ENCODE data around the gene DQX1. TPM values are rescaled to one million over a fixed set of nuclear protein-coding genes. Genes with fewer than 3 reads are reported as not detected.

DQX1 gene
- total RNA-seq, 2 experiments from 2014 or later = 0.20 to 0.39 TPM

Other genes starting within 250 kb of the DQX1 start
- gene SLC4A5, start 182.8 kb downstream of the DQX1 start, total RNA-seq = 1 to 10 TPM; 3.6 to 6.6 TPM
- gene DCTN1, start 145.9 kb downstream of the DQX1 start, total RNA-seq = 100 to 1,000 TPM; 111 to 113 TPM
- gene C2orf81, start 104.6 kb downstream of the DQX1 start, total RNA-seq = 1 to 10 TPM; 3.7 to 5.8 TPM
- 10 to 100 TPM; 88.9 to 94.4 TPM for gene WDR54, start 104.5 kb downstream of the DQX1 start, total RNA-seq
- gene RTKN, start 84.3 kb downstream of the DQX1 start, total RNA-seq = 1 to 10 TPM in 1 of 2 experiments, under 1 TPM in 1; 0.80 to 1.8 TPM
- gene INO80B, start 71.1 kb downstream of the DQX1 start, total RNA-seq = 10 to 100 TPM; 46.8 to 51.4 TPM
- gene WBP1, start 67.8 kb downstream of the DQX1 start, total RNA-seq = 10 to 100 TPM; 66.8 to 69.6 TPM
- gene MOGS, start 60.8 kb downstream of the DQX1 start, total RNA-seq = 10 to 100 TPM; 66.1 to 68.7 TPM
- 10 to 100 TPM; 91.6 to 92.1 TPM for gene MRPL53, start 53.6 kb downstream of the DQX1 start, total RNA-seq
- gene CCDC142, start 43.2 kb downstream of the DQX1 start, total RNA-seq = 10 to 100 TPM; 36.8 to 37.1 TPM
- 10 to 100 TPM; 44.1 to 46.2 TPM for gene TTC31, start 43.1 kb downstream of the DQX1 start, total RNA-seq
- 1 to 10 TPM; 1.2 to 1.3 TPM for gene LBX2, start 26.6 kb downstream of the DQX1 start, total RNA-seq
- gene PCGF1, start 18.5 kb downstream of the DQX1 start, total RNA-seq = 10 to 100 TPM; 35.9 to 40.1 TPM
- gene TLX2, start 11.8 kb downstream of the DQX1 start, total RNA-seq = under 1 TPM; 0.69 to 0.88 TPM
- gene AUP1, start 3.5 kb upstream of the DQX1 start, total RNA-seq = 100 to 1,000 TPM; 126 to 127 TPM
- gene HTRA2, start 3.7 kb upstream of the DQX1 start, total RNA-seq = 10 to 100 TPM; 46.6 to 47.4 TPM
- gene LOXL3, start 27.7 kb upstream of the DQX1 start, total RNA-seq = under 1 TPM; 0.42 to 0.62 TPM
- gene DOK1, start 28.5 kb upstream of the DQX1 start, total RNA-seq = 10 to 100 TPM; 37.7 to 38.3 TPM
- gene M1AP, start 122.1 kb upstream of the DQX1 start, total RNA-seq = not detected
- gene SEMA4F, start 128.0 kb upstream of the DQX1 start, total RNA-seq = 10 to 100 TPM in 1 of 2 experiments, 1 to 10 TPM in 1; 9.6 to 11.1 TPM